Measurements from ENCODE around the gene QSOX1.

QSOX1 gene

DNA sequence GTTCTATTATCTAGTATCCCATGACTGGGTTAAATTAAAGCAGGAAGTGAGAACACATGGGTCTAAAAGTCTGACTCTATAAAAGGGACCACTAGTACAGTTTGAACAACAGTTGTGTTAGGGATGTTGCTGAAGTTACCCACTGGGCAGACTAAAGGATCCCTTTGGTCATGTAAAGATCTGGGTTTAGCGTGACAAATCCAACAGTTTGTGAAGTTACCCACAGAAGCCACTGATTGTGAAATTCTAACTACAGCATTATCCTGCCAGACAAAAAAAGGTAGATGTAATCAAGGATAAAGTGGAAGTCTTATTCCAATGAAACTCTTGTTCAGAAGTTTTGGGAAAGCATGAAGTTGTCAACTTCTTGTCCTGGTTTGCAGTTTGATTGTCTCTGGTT is 5.7 kb downstream of the QSOX1 start:
- H3K9me3 ChIP-seq (ENCODE audit: control insufficient read depth in 2 of 2, low read length in 2 of 2), result no peaks in the 10 kb centered on the region
- peaks cover 19% of the 10 kb centered on the region for H3K4me1 ChIP-seq (ENCODE audit: control insufficient read depth, insufficient read depth, low read length)
- no peak overlapping the region for H3K4me3 ChIP-seq (ENCODE audit: low read length in 2 of 2)
- no peaks in the 10 kb centered on the region for H3K27me3 ChIP-seq (ENCODE audit: control insufficient read depth in 1 of 2, insufficient read depth in 2 of 2, low read length in 2 of 2)
- H3K27ac ChIP-seq (ENCODE audit: low read length), result no peak overlapping the region
- no peaks in the 10 kb centered on the region for H3K36me3 ChIP-seq (ENCODE audit: control insufficient read depth in 2 of 2, insufficient read depth in 2 of 2, low read length in 2 of 2)
- H3K9ac ChIP-seq (ENCODE audit: low read length in 2 of 2), result no peak overlapping the region

DNA sequence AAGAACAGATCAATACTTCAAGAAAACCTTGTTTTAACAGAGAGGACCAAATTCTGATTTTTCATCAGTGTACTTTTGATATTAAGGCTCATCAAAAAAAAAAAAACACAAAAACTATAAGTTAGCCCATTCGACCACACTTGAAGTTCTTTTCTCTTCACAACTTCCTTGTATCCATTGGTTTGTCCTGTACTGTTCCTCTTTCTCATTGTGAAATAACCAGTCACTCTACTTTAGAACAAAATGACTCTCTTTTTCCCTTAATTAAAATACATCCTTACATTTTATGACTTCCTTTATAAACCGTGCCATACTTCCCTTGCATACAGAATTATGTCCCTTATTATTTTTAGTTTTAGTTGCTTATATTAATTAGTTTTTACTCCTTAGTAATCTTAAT is 8.4 kb downstream of the QSOX1 start:
- H3K4me3 ChIP-seq (ENCODE audit: low read length in 2 of 2), result no peak overlapping the region
- no peaks in the 10 kb centered on the region for H3K36me3 ChIP-seq (ENCODE audit: control insufficient read depth in 2 of 2, insufficient read depth in 2 of 2, low read length in 2 of 2)
- H3K27ac ChIP-seq (ENCODE audit: low read length), result no peak overlapping the region
- no peak overlapping the region for H3K9ac ChIP-seq (ENCODE audit: low read length in 2 of 2)
- H3K9me3 ChIP-seq (ENCODE audit: control insufficient read depth in 2 of 2, low read length in 2 of 2), result no peaks in the 10 kb centered on the region
- H3K4me1 ChIP-seq (ENCODE audit: control insufficient read depth, insufficient read depth, low read length), result peaks cover 26% of the 10 kb centered on the region
- no peaks in the 10 kb centered on the region for H3K27me3 ChIP-seq (ENCODE audit: control insufficient read depth in 1 of 2, insufficient read depth in 2 of 2, low read length in 2 of 2)

DNA sequence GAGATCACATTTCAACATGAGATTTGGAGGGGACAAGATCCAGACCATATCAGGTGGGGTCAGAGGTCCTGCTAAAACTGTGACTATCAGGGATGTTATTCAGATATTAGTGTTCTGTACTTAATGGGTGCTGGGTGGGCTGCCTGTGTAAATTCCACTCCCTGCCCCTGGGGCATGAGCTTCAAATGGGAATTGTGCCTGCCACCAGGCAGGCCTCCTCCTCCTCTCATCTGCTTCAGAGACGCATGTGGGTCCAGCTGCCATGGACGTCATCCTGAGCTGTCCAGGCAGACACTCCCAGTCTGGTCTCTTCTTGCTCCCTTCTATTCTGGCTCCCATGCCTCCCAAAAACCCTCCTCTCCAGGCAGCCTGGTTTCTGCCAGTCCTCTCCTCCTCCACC is 10.4 kb downstream of the QSOX1 start:
- no peak overlapping the region for H3K4me3 ChIP-seq (ENCODE audit: low read length in 2 of 2)
- H3K9me3 ChIP-seq (ENCODE audit: control insufficient read depth in 2 of 2, low read length in 2 of 2), result no peaks in the 10 kb centered on the region
- peaks cover 35% of the 10 kb centered on the region for H3K4me1 ChIP-seq (ENCODE audit: control insufficient read depth, insufficient read depth, low read length)
- peaks cover 6 to 7% of the 10 kb centered on the region in 2 donors for H3K36me3 ChIP-seq (ENCODE audit: control insufficient read depth in 2 of 2, insufficient read depth in 2 of 2, low read length in 2 of 2)
- no peak overlapping the region for H3K9ac ChIP-seq (ENCODE audit: low read length in 2 of 2)
- H3K27ac ChIP-seq (ENCODE audit: low read length), result no peak overlapping the region
- H3K27me3 ChIP-seq (ENCODE audit: control insufficient read depth in 1 of 2, insufficient read depth in 2 of 2, low read length in 2 of 2), result no peaks in the 10 kb centered on the region

DNA sequence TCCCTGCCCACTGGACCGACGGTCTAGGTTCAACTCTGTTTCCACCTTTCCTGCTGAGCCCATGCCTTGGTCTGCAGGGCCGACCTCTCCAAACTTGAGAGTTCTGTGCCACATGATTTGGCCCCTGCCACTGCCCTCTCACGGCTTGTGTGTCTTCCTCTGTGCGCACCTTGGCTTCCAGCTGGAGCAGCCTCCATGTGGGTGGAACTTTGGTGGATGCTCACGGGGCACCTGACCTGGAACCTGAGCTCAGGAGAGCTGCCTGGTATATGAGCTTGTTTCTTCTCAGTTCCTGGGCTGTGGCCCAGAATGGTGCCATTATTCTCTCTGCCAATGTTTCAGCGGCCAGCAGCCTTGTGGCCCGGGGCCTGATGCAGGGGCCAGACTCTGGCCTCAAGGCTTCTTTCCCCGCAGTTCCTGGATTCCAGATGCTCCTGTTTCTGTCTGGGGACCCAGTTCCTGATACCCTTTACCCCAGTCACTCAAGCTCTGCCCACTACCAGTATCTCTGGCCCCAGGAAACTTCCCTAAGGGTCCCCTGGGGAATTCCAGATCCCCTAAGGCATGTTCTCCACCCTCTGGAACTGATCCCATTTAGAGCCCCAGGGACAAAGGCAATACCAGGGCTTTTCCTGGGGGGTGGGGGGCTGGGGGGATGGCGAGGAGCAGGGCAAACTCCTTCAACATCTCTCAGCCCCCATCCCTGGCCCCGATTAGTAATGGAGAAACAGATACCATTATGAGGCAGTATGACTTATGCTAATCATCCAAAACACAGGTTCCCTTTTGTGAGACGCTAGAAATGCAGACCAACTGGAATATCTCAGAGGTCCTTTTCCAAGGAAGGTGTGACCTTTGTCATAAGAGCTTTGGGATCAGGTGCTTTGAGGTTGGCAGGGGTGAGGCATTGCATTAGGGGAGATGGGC is 11.1 kb downstream of the QSOX1 start:
- H3K4me1 ChIP-seq (ENCODE audit: control insufficient read depth, insufficient read depth, low read length), result peaks cover 35% of the 10 kb centered on the region
- no peak overlapping the region for H3K27ac ChIP-seq (ENCODE audit: low read length)
- peaks cover 7% of the 10 kb centered on the region in 2 donors for H3K36me3 ChIP-seq (ENCODE audit: control insufficient read depth in 2 of 2, insufficient read depth in 2 of 2, low read length in 2 of 2)
- H3K4me3 ChIP-seq (ENCODE audit: low read length in 2 of 2), result no peak overlapping the region
- no peaks in the 10 kb centered on the region for H3K27me3 ChIP-seq (ENCODE audit: control insufficient read depth in 1 of 2, insufficient read depth in 2 of 2, low read length in 2 of 2)
- no peaks in the 10 kb centered on the region for H3K9me3 ChIP-seq (ENCODE audit: control insufficient read depth in 2 of 2, low read length in 2 of 2)
- H3K9ac ChIP-seq (ENCODE audit: low read length in 2 of 2), result no peak overlapping the region

DNA sequence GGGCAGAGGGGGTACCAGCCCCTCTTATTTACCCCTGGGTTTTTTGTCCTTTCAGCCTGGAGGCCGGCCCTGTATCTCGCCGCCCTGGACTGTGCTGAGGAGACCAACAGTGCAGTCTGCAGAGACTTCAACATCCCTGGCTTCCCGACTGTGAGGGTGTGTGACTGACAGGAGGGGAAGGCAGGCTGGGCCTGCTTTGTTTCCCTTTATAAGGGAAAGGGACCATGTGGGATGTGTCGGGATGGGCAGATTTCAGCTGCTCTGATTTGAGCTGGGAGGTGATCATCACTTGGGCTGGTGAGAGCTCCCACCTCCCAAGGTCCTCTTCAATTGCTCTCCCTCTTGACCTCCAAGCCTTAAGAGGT is 11.7 kb downstream of the QSOX1 start:
- no peaks in the 10 kb centered on the region for H3K27me3 ChIP-seq (ENCODE audit: control insufficient read depth in 1 of 2, insufficient read depth in 2 of 2, low read length in 2 of 2)
- no peak overlapping the region for H3K9ac ChIP-seq (ENCODE audit: low read length in 2 of 2)
- H3K36me3 ChIP-seq (ENCODE audit: control insufficient read depth in 2 of 2, insufficient read depth in 2 of 2, low read length in 2 of 2), result peaks cover 7% of the 10 kb centered on the region in 2 donors
- H3K4me3 ChIP-seq (ENCODE audit: low read length in 2 of 2), result no peak overlapping the region
- peak overlapping the region; percentile 53 for H3K27ac ChIP-seq (ENCODE audit: low read length)
- H3K4me1 ChIP-seq (ENCODE audit: control insufficient read depth, insufficient read depth, low read length), result peaks cover 35% of the 10 kb centered on the region
- H3K9me3 ChIP-seq (ENCODE audit: control insufficient read depth in 2 of 2, low read length in 2 of 2), result no peaks in the 10 kb centered on the region

DNA sequence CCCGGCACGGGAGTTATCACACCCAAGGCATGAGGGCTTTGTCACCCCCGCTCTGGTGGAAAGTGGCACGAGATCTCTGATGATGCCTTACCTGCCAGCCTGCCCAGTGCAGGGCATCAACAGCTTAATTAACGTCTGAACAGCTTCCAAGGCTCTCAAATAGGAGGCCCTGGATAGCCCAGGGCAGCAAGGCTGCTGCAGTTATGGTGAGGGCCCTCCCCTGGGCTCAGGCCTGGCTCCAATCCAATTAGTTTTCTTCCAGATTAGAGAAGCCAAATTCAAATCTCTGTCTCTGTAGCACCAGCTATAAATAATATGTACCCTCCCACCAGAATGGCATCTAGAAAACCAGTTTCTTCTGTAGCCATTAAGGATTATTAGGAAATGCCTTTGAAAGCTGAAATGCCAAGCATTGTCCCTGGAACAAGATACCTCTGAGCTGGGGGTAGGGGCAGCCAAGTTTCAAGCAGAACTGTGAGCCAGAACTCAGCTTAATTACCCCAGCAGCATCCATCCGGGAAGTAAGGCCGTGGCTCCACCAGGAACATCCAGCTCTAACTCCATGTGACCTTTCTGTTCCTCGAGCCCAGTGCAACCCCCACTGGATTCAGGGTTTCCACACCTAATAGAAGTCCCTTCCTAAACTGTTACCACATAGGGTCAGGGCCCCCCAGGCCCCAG is 12.5 kb downstream of the QSOX1 start:
- Histone ChIP-seq H3K36me3 (ENCODE audit: control insufficient read depth in 2 of 2, insufficient read depth in 2 of 2, low read length in 2 of 2) (peaks cover 7% of the 10 kb centered on the region in 2 donors), H3K4me3 (ENCODE audit: low read length in 2 of 2) (peak overlapping the region; percentile 13 to 15), H3K27ac (ENCODE audit: low read length) (peak overlapping the region; percentile 53), H3K27me3 (ENCODE audit: control insufficient read depth in 1 of 2, insufficient read depth in 2 of 2, low read length in 2 of 2) (no peaks in the 10 kb centered on the region), H3K9ac (ENCODE audit: low read length in 2 of 2) (peak overlapping the region; percentile 43 to 47), H3K9me3 (ENCODE audit: control insufficient read depth in 2 of 2, low read length in 2 of 2) (no peaks in the 10 kb centered on the region), H3K4me1 (ENCODE audit: control insufficient read depth, insufficient read depth, low read length) (peaks cover 35% of the 10 kb centered on the region)

DNA sequence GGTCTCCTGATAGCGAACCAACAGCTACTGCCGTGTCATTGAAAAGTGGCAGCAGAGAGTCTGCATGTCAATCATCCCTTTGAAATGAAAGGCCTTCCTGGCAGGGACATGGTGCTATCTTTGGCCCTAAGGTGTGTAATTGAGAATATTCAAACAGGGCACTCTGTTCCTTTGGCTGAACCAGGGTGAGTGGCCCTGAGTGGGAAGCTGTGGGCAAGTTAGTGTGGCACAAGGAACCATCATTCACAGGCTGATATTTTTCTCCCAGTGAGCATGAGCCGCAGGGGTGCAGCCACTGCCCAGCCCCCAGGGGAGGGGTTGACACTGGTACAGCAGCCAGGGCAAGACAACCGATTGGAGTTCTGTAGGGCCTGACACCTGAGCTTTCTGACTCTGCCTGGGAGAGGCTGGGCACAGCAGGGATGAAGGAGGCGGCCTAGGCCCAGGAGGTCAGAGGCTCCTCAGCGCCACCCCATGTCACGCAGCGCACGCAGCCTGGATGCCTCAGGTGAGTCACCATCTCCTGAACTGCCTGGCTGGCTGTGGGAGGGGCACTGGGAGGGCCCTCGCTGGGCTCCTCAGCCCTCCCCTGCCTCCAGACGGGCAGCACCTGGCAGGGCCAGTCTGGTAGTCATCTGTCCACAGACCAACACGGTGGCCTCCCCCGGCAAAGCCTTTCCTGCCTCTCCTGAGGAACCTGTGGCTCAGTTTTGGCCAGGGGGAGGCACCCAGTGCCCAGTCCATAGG is 13.2 kb downstream of the QSOX1 start:
- Histone ChIP-seq H3K9me3 (ENCODE audit: control insufficient read depth in 2 of 2, low read length in 2 of 2) (no peaks in the 10 kb centered on the region), H3K9ac (ENCODE audit: low read length in 2 of 2) (peak overlapping the region in 1 of 2 donors; percentile 21), H3K27me3 (ENCODE audit: control insufficient read depth in 1 of 2, insufficient read depth in 2 of 2, low read length in 2 of 2) (no peaks in the 10 kb centered on the region), H3K4me3 (ENCODE audit: low read length in 2 of 2) (no peak overlapping the region), H3K4me1 (ENCODE audit: control insufficient read depth, insufficient read depth, low read length) (peaks cover 35% of the 10 kb centered on the region), H3K27ac (ENCODE audit: low read length) (peak overlapping the region; percentile 2), H3K36me3 (ENCODE audit: control insufficient read depth in 2 of 2, insufficient read depth in 2 of 2, low read length in 2 of 2) (peaks cover 7% of the 10 kb centered on the region in 2 donors)

DNA sequence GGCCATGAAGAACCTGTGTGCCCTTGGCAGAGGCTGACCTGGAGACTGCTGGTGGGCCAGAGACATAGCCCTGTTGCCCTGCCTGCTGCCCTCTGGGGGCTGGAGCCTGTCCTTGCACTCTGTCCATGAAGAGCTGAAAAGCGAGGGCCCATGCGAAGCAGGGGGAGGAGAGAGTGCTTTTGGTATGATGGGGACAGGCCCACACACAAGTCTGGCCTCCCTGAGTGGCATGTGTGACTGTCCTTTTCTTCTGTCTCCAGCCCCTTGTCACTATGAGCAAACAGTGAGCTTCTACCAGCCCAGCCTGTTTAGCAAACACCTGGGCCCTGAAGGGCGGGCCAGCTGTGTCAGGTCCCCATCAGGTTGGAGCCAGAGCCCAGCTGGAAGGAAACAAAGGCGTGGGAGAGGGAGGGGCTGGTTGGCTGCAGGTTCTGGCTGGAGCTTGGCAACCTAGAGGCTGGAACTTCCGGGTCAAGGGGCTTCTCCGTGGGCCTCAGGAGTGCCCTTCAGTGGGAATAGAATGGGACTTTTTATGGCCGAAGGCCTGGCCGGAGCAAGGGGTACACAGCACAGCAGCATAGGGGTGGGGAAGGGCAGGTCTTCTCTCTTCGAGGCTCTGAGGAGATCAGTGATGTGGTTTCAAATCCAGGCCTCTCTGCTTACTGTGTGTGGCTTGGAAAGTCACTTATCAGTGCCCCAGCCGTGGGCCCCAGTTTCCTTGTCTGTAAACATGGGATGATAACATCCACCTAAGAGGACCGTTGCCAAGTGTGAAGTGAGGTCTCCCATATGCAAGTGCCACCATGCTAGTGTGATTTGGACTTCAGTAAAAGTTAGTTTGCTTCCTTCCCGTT is 14.3 kb downstream of the QSOX1 start:
- no peaks in the 10 kb centered on the region for H3K27me3 ChIP-seq (ENCODE audit: control insufficient read depth in 1 of 2, insufficient read depth in 2 of 2, low read length in 2 of 2)
- no peak overlapping the region for H3K9ac ChIP-seq (ENCODE audit: low read length in 2 of 2)
- H3K9me3 ChIP-seq (ENCODE audit: control insufficient read depth in 2 of 2, low read length in 2 of 2), result no peaks in the 10 kb centered on the region
- no peak overlapping the region for H3K4me3 ChIP-seq (ENCODE audit: low read length in 2 of 2)
- H3K36me3 ChIP-seq (ENCODE audit: control insufficient read depth in 2 of 2, insufficient read depth in 2 of 2, low read length in 2 of 2), result peaks cover 7% of the 10 kb centered on the region in 2 donors
- H3K27ac ChIP-seq (ENCODE audit: low read length), result no peak overlapping the region
- H3K4me1 ChIP-seq (ENCODE audit: control insufficient read depth, insufficient read depth, low read length), result peaks cover 43% of the 10 kb centered on the region

DNA sequence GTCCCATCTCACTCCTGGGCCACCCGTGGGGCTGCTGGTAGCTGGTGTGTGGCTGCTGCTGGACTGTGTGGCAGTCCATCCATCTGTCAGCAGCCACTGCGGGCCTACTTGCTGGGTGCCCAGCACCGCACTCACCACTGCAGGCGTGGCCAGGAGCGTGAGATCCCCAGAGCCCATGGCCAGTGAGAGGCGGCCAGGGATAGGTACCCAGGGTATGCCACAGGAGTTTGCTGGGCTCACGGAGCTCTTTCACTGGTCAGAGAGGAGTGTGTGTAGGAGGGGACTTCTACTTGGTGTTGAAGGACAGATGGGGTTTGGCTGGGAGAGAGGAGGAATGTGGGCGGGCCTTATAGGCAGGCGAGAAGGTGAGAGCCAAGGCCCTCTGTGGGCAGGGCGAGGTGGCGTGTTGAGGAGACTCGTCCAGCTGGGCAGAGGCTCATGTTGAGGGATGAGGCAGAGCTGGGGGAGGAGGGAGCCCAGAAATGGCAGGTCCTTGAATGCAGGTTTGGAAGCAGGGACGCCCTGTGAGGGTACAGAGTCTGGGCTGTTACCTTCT is 15.0 kb downstream of the QSOX1 start:
- H3K4me1 ChIP-seq (ENCODE audit: control insufficient read depth, insufficient read depth, low read length), result peaks cover 47% of the 10 kb centered on the region

More for the DNA sequence above, 15.0 kb downstream of the QSOX1 start:
- Histone ChIP-seq H3K27me3 (ENCODE audit: control insufficient read depth in 1 of 2, insufficient read depth in 2 of 2, low read length in 2 of 2) (no peaks in the 10 kb centered on the region), H3K4me3 (ENCODE audit: low read length in 2 of 2) (no peak overlapping the region), H3K9ac (ENCODE audit: low read length in 2 of 2) (no peak overlapping the region), H3K9me3 (ENCODE audit: control insufficient read depth in 2 of 2, low read length in 2 of 2) (no peaks in the 10 kb centered on the region), H3K27ac (ENCODE audit: low read length) (no peak overlapping the region), H3K36me3 (ENCODE audit: control insufficient read depth in 2 of 2, insufficient read depth in 2 of 2, low read length in 2 of 2) (peaks cover 7% of the 10 kb centered on the region in 2 donors)
